Measurements from ENCODE around the gene LRRN3.

DNA sequence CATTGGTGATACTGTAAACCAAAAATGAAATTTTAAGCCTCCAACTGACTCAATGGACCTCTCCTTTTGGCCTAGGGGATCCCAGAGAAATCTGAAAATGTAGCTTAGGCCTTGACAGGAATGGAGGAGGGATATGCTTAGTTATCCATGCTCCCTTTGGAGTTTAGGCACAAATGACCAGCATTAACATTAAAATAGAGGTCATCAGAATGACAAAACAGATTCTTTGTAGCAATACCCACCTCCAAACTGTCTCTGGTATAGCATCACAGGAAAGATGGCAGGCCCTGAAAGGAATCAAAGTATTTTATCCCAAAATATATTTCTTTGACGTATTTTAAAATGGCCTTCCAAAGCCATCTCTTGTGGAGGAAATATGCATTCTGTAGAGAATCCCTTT is 39.1 kb upstream of the LRRN3 start:
- TF ChIP-seq, protein P1, sequence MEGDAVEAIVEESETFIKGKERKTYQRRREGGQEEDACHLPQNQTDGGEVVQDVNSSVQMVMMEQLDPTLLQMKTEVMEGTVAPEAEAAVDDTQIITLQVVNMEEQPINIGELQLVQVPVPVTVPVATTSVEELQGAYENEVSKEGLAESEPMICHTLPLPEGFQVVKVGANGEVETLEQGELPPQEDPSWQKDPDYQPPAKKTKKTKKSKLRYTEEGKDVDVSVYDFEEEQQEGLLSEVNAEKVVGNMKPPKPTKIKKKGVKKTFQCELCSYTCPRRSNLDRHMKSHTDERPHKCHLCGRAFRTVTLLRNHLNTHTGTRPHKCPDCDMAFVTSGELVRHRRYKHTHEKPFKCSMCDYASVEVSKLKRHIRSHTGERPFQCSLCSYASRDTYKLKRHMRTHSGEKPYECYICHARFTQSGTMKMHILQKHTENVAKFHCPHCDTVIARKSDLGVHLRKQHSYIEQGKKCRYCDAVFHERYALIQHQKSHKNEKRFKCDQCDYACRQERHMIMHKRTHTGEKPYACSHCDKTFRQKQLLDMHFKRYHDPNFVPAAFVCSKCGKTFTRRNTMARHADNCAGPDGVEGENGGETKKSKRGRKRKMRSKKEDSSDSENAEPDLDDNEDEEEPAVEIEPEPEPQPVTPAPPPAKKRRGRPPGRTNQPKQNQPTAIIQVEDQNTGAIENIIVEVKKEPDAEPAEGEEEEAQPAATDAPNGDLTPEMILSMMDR (IDR thresholded peaks at IDR 0.05; ENCODE audit: insufficient read depth, low read depth, low read length), result no peak
- no peak for TF ChIP-seq EZH2 (IDR thresholded peaks at IDR 0.05; ENCODE audit: insufficient read depth, low read length)
